Measurements from ENCODE around the gene PARD3. TPM values are rescaled to one million over a fixed set of nuclear protein-coding genes. Genes with fewer than 3 reads are reported as not detected.

The PARD3 gene
- total RNA-seq, 2 experiments from 2014 or later, result 0.29 to 0.94 TPM

DNA sequence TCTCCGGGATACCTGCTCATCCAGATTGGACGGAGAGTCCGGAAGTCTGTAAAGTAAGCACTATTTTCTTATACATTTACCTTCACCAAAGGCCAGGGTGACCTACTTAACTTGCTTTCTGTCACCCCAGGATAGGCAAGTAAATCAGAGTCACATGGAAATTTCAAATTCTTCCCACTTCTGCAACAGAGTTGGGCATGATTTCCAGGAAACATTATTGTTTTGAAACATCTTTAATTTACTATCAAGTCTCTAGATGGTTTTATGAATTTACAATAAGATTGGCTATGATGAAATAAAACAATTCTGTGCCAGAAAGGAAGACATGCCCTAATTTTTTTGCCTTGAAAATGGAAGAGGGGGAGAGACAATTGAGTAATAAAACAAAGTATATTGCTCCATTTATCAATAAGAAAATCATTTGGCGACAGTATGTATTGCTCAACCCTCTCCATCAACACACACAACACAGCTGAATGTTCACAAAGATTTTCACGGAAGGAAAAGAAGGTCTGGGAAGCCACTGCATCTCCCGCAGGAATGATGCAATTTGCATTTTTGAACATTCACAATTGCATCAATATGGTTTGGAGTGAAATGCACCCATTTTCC is 702.8 kb downstream of the PARD3 start:
- Mint-ChIP-seq H3K9me3 (ENCODE audit: low read depth) (no peaks in the 10 kb centered on the region), H3K4me1 (no peaks in the 10 kb centered on the region), H3K27ac (no peak overlapping the region), H3K4me3 (no peak overlapping the region), H3K36me3 (no peaks in the 10 kb centered on the region), H3K27me3 (no peaks in the 10 kb centered on the region)
- CTCF ChIA-PET, result no interaction called here
- DNase-seq (no peak), ATAC-seq (no peak)

- H3K4me3 Mint-ChIP-seq, result no peak overlapping the region
- no peak overlapping the region for H3K27ac Mint-ChIP-seq
- peaks cover 3% of the 10 kb centered on the region for H3K9me3 Mint-ChIP-seq (ENCODE audit: low read depth)
- H3K4me1 Mint-ChIP-seq, result no peaks in the 10 kb centered on the region
- CTCF ChIA-PET, result no interaction called here
- H3K27me3 Mint-ChIP-seq, result no peaks in the 10 kb centered on the region
- DNase-seq (no peak), ATAC-seq (no peak)
- no peaks in the 10 kb centered on the region for H3K36me3 Mint-ChIP-seq
Observed at GRCh38 chr10:34111179-34111578, 703.9 kb downstream of the PARD3 start.

GRCh38 chr10:34109952-34110702 is 705.0 kb downstream of the PARD3 start:
- no peak overlapping the region for H3K27ac Mint-ChIP-seq
- peaks cover 3% of the 10 kb centered on the region for H3K9me3 Mint-ChIP-seq (ENCODE audit: low read depth)
- CTCF ChIA-PET, result no interaction called here
- H3K36me3 Mint-ChIP-seq, result no peaks in the 10 kb centered on the region
- DNase-seq, result no peak
- H3K4me1 Mint-ChIP-seq, result no peaks in the 10 kb centered on the region
- no peaks in the 10 kb centered on the region for H3K27me3 Mint-ChIP-seq
- H3K4me3 Mint-ChIP-seq, result no peak overlapping the region
- ATAC-seq, result no peak

- Mint-ChIP-seq H3K36me3 (no peaks in the 10 kb centered on the region), H3K9me3 (ENCODE audit: low read depth) (peaks cover 3% of the 10 kb centered on the region), H3K27ac (no peak overlapping the region), H3K4me1 (no peaks in the 10 kb centered on the region), H3K27me3 (no peaks in the 10 kb centered on the region), H3K4me3 (no peak overlapping the region)
- CTCF ChIA-PET, result no interaction called here
- DNase-seq (no peak), ATAC-seq (no peak)
Observed at GRCh38 chr10:34109495-34109894, 705.6 kb downstream of the PARD3 start.

DNA sequence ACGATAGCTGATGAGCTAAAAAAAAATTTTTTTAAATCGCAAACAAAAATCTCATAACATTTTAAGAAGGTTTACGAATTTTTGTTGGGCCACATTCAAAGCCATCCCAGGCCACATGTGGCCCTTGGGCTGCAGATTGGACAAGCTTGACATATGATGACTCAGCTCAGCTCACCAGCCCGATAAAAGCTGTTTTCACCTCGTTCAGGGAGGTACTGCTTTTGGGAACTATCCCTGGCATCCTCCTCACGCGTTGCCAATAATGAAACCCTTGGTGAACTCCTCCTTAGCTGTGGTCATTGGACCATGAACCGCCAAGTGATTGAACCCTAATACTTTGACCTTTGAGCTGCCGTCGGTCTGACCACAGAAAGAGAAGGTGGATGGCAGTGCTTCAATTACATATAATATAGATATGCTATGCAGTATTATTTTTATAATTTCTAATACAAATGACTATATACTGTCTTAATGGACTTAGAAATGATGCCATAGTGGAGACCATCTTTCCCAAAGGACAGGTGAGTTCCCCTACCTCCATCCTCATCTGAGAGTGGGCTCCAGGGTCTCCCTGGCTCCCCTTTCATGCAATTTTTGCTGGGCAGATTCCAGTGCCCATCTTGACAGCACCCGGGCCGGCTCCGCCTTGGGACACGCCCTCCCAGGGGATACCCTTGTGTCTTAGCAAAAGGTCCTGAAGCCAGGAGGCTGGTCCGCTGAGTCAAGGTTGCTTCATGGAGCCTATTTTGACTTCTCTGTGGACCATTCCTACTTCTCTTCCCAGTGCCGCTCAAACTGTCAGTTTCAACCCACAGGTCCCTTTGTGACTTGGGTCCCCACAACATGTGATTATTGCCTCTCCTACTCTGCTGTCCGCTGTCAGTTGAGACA is 707.2 kb downstream of the PARD3 start:
- CTCF ChIA-PET, result no interaction called here
- H3K4me3 Mint-ChIP-seq, result no peak overlapping the region
- H3K36me3 Mint-ChIP-seq, result no peaks in the 10 kb centered on the region
- no peaks in the 10 kb centered on the region for H3K4me1 Mint-ChIP-seq
- no peaks in the 10 kb centered on the region for H3K27me3 Mint-ChIP-seq
- DNase-seq (no peak), ATAC-seq (no peak)
- H3K27ac Mint-ChIP-seq, result no peak overlapping the region
- peaks cover 3% of the 10 kb centered on the region for H3K9me3 Mint-ChIP-seq (ENCODE audit: low read depth)

DNA sequence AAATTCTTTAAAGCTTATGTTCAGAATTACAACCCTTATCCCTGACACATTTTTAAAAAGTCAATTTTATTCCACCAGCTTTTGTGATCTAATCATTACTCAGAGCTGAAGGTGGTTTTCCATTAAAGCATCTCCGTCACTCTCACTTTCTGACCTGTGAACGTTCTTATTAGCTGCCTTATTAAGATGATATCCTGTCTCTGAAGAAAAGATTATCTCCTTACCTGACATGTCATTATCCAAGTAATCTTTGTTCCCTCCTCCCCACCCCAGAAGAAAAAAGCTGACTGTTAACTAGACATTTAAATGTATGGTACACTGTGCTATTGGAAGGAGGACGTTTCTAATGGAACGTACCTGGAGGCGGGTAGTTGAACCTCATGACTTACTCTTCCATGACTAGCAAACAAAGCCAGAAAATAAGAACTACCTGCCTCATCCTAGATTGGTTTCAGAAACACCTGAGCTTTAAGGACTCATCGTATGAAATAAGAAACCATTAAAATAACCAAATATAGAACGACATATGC is 708.7 kb downstream of the PARD3 start:
- no peak overlapping the region for H3K4me3 Mint-ChIP-seq
- DNase-seq, result no peak
- no peak for ATAC-seq
- H3K27ac Mint-ChIP-seq, result no peak overlapping the region
- H3K36me3 Mint-ChIP-seq, result no peaks in the 10 kb centered on the region
- H3K9me3 Mint-ChIP-seq (ENCODE audit: low read depth), result peaks cover 7% of the 10 kb centered on the region
- CTCF ChIA-PET, result no interaction called here
- no peaks in the 10 kb centered on the region for H3K4me1 Mint-ChIP-seq
- no peaks in the 10 kb centered on the region for H3K27me3 Mint-ChIP-seq

DNA sequence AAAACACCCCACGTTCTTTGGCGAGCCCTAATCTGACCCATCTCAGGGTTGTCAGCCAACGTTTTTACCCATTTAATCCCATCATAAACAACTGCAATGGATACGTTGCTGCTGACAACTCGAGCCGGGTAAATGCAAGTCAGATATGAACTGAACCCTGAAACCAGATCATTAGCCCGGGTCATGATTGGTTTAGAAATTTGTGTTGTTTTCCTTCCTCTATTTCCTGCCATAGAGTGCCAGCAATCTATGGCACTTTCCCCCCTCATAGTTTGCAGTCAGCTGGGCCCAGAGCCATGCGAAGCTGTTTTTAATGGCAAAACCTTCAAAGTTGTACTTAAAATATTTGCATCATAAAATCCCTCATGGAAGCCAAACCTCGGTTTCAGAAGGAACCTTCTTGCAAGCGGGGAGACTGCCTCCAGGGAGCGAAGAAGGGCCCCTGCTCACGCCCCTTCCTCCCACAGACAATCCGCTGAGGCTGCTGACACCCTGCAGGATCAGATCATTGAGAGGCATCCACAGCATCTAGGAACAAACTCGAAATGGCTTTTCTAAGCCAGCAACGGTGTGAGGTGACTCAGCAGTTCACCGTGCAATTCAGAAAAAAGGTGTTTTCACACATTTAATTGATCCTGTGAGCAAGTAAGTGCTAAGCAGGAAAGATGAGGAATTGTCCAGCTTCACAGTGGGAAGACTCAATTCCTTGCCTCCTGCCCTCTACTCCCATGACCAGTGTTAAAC is 710.1 kb downstream of the PARD3 start:
- Mint-ChIP-seq H3K27ac (no peak overlapping the region), H3K4me3 (no peak overlapping the region), H3K4me1 (no peaks in the 10 kb centered on the region), H3K27me3 (no peaks in the 10 kb centered on the region), H3K9me3 (ENCODE audit: low read depth) (peaks cover 8% of the 10 kb centered on the region), H3K36me3 (no peaks in the 10 kb centered on the region)
- ATAC-seq (no peak), DNase-seq (no peak)
- CTCF ChIA-PET, result no interaction called here

DNA sequence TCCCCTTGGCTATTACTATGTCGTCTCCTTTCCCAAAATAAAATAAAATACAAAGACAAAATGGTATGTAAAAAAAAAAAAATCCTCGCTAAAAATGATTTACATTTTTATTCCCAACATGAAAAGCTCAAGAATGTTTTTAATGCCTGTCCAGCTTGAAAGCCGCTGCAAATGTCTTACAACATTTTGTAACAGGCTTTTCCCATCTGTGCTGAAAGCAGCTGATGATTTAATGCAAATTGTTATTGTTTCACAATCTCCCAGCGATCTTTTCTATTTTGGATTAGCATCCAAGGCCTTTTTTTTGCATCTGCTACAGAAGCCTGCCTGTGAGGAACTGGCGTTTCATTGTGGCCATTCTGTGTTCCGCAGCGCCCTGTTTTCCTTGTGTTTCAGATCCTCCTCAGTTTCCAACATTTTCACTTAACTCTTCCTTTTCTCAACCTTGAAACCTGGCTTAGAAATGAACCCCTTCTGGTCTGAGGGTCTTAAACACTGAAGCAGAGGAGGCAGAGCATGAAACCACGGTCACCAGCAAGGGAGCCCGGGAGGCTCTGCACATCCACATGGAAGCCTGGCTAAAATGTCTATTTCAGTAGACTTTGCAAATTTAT is 712.1 kb downstream of the PARD3 start:
- H3K36me3 Mint-ChIP-seq, result no peaks in the 10 kb centered on the region
- ATAC-seq (no peak), DNase-seq (no peak)
- H3K27ac Mint-ChIP-seq, result no peak overlapping the region
- H3K27me3 Mint-ChIP-seq, result no peaks in the 10 kb centered on the region
- no peaks in the 10 kb centered on the region for H3K4me1 Mint-ChIP-seq
- H3K4me3 Mint-ChIP-seq, result no peak overlapping the region
- peaks cover 9% of the 10 kb centered on the region for H3K9me3 Mint-ChIP-seq (ENCODE audit: low read depth)
- CTCF ChIA-PET, result no interaction called here

- H3K27me3 Mint-ChIP-seq, result no peaks in the 10 kb centered on the region
- CTCF ChIA-PET, result no interaction called here
- peaks cover 10% of the 10 kb centered on the region for H3K9me3 Mint-ChIP-seq (ENCODE audit: low read depth)
- H3K27ac Mint-ChIP-seq, result no peak overlapping the region
- no peaks in the 10 kb centered on the region for H3K36me3 Mint-ChIP-seq
- no peak overlapping the region for H3K4me3 Mint-ChIP-seq
- DNase-seq (no peak), ATAC-seq (no peak)
- no peaks in the 10 kb centered on the region for H3K4me1 Mint-ChIP-seq
Observed at GRCh38 chr10:34102237-34102673, 712.8 kb downstream of the PARD3 start.

GRCh38 chr10:34101001-34101400 is 714.1 kb downstream of the PARD3 start:
- CTCF ChIA-PET, result no interaction called here
- peaks cover 8% of the 10 kb centered on the region for H3K9me3 Mint-ChIP-seq (ENCODE audit: low read depth)
- no peak for ATAC-seq
- H3K27ac Mint-ChIP-seq, result no peak overlapping the region
- no peak for DNase-seq
- no peaks in the 10 kb centered on the region for H3K27me3 Mint-ChIP-seq
- no peaks in the 10 kb centered on the region for H3K4me1 Mint-ChIP-seq
- no peak overlapping the region for H3K4me3 Mint-ChIP-seq
- H3K36me3 Mint-ChIP-seq, result no peaks in the 10 kb centered on the region

GRCh38 chr10:34098821-34099567 is 716.1 kb downstream of the PARD3 start:
- Mint-ChIP-seq H3K27me3 (no peaks in the 10 kb centered on the region), H3K36me3 (no peaks in the 10 kb centered on the region), H3K9me3 (ENCODE audit: low read depth) (peaks cover 8% of the 10 kb centered on the region), H3K27ac (no peak overlapping the region), H3K4me3 (no peak overlapping the region), H3K4me1 (no peaks in the 10 kb centered on the region)
- CTCF ChIA-PET, result no interaction called here
- no peak for DNase-seq
- no peak for ATAC-seq

DNA sequence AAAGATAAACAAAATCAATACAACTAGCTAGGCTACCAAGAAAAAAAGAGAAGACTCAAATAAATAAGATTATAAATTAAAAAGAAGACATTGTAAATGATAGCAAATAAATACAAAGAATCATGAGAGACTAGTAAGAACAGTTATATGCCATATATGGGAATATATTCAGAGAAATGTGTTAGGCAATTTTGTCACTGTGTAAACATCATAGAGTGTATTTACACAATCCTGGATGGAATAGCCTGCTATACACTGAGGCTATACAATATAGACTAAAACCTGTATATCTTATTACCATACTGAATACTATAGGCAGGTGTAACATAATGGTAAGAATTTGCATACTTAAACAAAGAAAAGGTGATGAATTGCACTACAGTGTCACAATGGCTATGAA is 717.4 kb downstream of the PARD3 start:
- CTCF ChIA-PET, result no interaction called here
- Mint-ChIP-seq H3K27ac (no peak overlapping the region), H3K4me1 (no peaks in the 10 kb centered on the region), H3K36me3 (no peaks in the 10 kb centered on the region), H3K4me3 (no peak overlapping the region), H3K27me3 (no peaks in the 10 kb centered on the region), H3K9me3 (ENCODE audit: low read depth) (peaks cover 11% of the 10 kb centered on the region)
- no peak for DNase-seq
- ATAC-seq, result no peak

Measured in activated CD8-positive, alpha-beta memory T cell treated with anti-CD3 and anti-CD28 coated beads, Interleukin-2, amount 10 ng/mL, durations not matched to agents 7 days and 5 days (primary cell).